ENCODE data around the gene UBAP2.
A peak's percentile ranks its signal among the peaks of the same experiment; 100 is the strongest.
"Not testable (repeated sequence)": the region's sequence is repeated elsewhere in the genome, so short reads cannot be mapped to it uniquely, and the experiment has no call there.

The UBAP2 gene

GRCh38 chr9:34046784-34047379 is 1.8 kb downstream of the UBAP2 start:
- peak; percentile 61 for DNase-seq

- DNase-seq, result no peak
Observed at GRCh38 chr9:34045903-34046302, 2.8 kb downstream of the UBAP2 start.

GRCh38 chr9:34042074-34042473 is 6.6 kb downstream of the UBAP2 start:
- DNase-seq, result not testable (repeated sequence)

DNA sequence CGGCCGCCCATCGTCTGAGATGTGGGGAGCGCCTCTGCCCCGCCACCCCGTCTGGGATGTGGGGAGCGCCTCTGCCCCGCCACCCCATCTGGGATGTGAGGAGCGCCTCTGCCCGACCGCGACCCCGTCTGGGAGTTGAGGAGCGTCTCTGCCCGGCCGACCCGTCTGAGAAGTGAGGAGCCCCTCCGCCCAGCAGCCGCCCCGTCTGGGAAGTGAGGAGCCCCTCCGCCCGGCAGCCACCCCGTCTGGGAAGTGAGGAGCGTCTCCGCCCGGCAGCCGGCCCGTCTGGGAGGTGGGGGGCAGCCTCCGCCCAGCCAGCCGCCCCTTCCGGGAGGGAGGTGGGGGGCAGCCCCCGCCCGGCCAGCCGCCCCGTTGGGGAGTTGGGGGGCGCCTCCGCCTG is 9.8 kb downstream of the UBAP2 start:
- not testable (repeated sequence) for DNase-seq

DNA sequence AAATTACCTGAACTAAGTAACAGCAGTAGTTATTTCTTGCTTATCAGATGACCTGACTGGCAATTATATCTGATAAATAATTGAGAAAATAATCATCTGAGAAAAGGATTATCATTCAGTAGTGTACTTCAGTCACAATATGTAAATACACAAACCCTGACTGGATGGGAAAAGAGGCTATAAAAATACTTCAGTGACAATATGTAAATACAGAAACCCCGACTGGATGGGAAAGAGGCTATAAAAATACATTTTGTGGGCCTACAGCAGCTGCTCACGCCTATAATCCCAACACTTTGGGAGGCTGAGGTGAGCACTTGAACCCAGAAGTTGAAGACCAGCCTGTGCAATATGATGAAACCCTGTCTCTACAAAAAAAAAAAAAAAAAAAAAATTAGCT is 11.1 kb downstream of the UBAP2 start:
- DNase-seq, result no peak

- no peak for DNase-seq
Observed at GRCh38 chr9:34036625-34037024, 12.1 kb downstream of the UBAP2 start.

- no peak for DNase-seq
Observed at GRCh38 chr9:34035656-34036055, 13.0 kb downstream of the UBAP2 start.

DNA sequence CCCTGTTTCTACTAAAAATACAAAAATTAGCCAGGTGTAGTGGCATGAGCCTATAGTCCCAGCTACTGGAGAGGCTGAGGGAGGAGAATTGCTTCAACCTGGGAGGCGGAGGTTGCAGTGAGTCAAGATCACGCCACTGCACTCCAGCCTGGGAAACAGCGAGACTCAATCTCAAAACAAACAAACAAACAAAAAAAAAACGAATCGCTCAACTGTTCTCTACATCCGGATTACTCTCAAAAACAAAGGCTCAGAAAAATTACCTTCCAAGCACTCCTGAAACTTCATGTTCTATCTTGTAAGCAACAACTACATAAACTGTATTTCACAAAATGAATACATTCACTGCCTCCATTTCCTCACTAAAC is 14.0 kb downstream of the UBAP2 start:
- no peak for DNase-seq

DNA sequence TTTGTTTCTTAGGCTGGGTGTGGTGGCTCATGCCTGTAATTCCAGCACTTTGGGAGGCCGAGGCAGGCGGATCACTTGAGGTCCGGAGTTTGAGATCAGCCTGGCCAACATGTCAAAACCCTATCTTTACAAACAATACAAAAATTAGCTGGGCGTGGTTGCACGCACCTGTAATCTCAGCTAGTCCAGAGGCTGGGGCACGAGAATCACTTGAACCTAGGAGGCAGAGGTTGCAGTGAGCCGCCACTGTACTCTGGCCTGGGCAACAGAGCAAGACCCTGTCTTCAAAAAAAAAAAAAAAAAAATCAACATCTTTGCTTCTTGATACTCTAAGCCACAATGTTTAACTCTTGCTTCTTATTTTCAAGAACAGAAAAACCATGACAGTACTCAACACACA is 16.1 kb downstream of the UBAP2 start:
- no peak for DNase-seq

DNA sequence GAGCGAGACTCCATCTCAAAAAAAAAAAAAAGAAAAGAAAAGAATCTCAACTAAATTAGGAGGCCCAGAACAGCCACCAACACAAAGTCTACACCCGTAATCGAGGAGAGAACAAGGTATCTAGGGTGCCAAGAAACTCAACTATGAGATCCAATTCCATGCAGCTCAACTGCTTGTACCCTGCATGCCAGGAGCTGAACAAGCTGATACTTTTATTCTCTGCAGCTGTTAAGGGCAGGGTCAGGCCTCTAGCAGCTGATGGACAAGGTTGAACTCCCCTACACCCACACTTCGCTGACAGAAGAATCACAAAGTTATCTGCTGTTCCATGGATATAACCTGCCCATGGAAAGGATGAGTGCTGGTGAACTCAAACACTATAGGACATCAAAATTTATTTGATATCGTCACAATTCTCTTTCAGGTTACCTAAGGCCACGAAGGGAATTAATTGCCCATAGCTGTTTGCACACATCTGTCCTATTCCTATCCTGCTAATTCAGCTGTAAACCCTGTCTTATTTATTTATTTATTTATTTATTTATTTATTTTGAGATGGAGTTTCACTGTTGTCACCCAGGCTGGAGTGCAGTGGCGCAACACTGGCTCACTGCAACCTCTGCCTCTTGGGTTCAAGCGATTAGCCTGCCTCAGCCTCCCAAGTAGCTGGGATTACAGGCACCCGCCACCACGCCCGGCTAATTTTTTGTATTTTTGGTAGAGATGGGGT is 20.7 kb downstream of the UBAP2 start:
- no peak for DNase-seq

DNA sequence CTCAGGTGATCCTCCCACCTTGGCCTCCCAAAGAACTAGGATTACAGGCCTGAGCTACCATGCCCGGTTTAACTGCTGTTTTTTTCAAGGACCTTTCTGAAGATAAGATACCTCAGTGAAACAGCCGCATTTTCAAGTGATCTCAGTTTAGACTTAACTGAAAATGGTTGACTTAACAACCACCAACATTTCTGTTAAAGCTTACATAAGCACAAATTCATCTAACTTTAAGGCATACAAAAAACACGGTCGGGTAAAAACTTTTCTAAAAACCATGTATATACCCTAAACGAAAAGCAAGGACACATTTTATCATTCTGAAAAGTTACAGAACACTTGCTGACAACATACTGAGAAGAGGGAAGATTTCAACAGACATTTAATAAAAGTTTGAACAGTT is 22.9 kb downstream of the UBAP2 start:
- no peak for DNase-seq

- DNase-seq, result no peak
Observed at GRCh38 chr9:34025062-34025461, 23.6 kb downstream of the UBAP2 start.

DNA sequence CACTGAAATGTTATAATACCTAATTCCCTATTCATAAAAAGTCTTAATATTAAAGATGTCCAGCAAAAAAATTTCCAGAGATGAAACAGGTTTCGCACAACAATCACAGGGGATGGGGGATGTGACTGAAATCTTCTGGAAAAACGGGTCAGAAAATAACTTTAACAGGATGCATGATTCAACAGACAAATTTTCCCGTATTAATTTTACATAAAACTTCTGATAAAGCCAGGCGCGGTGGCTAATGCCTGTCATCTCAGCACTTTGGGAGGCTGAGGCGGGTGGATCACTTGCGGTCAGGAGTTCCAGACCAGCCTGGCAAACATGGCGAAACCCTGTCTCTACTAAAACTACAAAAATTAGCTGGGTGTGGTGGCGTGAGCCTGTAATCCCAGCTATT is 24.2 kb downstream of the UBAP2 start:
- DNase-seq, result not testable (repeated sequence)

DNA sequence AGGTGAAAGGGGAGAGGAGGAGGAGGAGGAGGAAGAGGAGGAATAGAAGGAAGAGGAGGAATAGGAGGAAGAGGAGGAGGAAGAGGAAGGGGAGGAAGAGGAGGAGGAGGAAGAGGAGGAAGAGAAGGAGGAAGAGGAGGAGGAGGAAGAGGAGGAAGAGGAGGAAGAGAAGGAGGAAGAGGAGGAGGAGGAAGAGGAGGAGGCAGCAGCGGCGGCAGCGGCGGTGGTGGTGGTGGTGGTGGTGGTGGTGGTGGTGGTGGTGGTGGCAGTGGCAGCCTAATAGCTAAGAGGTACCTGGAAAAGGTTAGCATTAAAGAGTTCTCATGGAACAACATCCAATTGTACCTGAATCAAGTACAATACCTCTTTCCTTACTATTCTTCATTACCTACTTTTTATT is 32.5 kb downstream of the UBAP2 start:
- no peak for DNase-seq

DNA sequence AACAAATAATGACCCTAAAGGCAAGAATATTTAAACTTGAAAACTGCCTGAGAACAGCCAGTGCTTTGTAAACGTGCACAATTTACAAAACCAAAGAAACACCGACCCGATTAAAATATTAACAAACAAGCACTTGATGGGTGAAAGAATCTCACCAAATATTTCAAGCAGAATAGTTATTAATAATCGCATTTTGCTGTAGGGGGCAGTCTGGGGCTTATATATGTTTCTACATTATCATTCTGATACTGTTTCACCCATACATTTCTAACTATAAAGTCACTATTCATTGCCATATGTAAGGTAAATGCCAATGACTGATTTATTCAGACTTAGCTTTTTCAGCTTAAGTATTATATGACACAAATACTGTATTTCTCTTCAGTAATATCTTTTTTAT is 37.7 kb downstream of the UBAP2 start:
- DNase-seq, result no peak

DNA sequence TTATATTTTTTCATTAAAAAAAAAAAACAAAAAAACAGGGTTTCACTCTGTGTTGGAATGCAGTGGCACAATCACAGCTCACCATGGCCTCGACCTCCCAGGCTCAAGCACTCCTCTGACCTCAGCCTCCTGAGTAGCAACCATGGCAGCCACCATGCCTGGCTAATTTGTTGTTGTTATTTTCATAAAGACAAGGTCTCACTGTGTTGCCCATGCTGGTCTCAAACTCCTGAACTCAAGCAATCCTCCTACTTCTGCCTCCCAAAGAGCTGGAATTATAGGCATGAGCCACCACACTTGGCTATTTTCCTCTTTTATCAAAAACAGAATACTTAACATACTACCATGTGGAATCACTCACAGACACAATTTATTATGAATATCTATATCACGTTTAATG is 46.7 kb downstream of the UBAP2 start:
- no peak for DNase-seq

- no peak for DNase-seq
Observed at GRCh38 chr9:34001298-34001697, 47.4 kb downstream of the UBAP2 start.

DNA sequence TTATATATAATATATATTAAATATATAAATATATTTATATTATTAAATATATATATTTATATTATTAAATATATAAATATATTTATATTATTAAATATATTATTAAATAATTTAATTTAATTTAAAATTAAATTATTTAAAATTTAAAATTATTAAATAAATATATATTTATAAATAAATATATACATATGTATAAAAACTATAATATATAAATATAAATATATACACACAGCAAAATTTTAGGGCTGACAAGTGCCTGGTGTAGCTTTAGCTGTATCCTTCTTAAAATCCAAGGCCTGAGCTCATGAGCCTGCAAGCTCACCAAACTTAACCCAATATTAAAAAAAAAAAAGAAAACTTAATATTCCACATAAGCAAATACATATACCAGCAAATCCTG is 53.2 kb downstream of the UBAP2 start:
- DNase-seq, result no peak

DNA sequence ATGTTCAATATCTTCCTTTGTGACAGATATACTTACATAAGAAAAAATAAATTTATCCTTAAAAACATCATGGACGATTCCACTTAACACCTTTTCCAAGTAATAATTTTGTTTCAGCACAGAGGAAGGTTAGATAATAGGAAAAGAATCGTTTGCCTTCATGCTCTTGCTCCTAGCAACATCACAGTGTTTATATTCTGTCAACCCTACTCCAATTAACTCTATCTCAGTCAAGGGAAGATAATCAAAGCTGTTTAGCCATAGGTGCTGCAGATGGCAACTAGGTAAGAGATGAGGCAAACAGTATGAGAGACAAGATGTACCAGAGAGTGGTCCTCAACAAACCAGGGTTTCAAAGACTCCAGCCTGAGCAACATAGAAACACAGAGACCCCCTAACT is 55.6 kb downstream of the UBAP2 start:
- DNase-seq, result no peak

DNA sequence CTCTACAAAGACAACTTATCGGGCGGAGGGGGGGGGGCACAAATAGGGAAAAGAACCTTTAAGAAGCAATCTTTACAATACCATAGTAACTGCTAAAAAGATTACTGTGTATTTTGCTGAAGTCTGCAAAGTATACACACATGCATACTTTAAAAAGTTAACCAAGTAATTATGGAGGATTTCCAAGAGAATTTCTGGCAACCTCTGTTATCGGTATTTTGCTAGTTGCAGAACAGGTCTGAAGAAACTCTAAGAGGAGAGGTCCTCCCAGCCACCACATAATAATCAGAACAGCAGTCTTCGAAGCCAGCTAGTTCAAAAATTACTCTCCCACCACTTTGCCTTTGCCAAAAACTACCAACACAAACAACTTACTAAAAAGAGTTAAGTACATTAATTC is 56.1 kb downstream of the UBAP2 start:
- DNase-seq, result no peak

GRCh38 chr9:33988219-33988890 is 60.3 kb downstream of the UBAP2 start:
- DNase-seq, result no peak

GRCh38 chr9:33976414-33976813 is 72.3 kb downstream of the UBAP2 start:
- no peak for DNase-seq

GRCh38 chr9:33972698-33973097 is 76.0 kb downstream of the UBAP2 start:
- DNase-seq, result no peak

- no peak for DNase-seq
Observed at GRCh38 chr9:33964086-33964768, 84.5 kb downstream of the UBAP2 start.

Measured in MV-4-11 (cell line).